ENCODE measurements around the gene SF1. TPM values are rescaled to one million over a fixed set of nuclear protein-coding genes. Genes with fewer than 3 reads are reported as not detected.

The SF1 gene
- total and polyA plus RNA-seq, 9 of the 15 experiments (the other 6 are each of a cell fraction or from before 2014, with no cell fraction given) = 13.1 to 334 (median 111) TPM

DNA sequence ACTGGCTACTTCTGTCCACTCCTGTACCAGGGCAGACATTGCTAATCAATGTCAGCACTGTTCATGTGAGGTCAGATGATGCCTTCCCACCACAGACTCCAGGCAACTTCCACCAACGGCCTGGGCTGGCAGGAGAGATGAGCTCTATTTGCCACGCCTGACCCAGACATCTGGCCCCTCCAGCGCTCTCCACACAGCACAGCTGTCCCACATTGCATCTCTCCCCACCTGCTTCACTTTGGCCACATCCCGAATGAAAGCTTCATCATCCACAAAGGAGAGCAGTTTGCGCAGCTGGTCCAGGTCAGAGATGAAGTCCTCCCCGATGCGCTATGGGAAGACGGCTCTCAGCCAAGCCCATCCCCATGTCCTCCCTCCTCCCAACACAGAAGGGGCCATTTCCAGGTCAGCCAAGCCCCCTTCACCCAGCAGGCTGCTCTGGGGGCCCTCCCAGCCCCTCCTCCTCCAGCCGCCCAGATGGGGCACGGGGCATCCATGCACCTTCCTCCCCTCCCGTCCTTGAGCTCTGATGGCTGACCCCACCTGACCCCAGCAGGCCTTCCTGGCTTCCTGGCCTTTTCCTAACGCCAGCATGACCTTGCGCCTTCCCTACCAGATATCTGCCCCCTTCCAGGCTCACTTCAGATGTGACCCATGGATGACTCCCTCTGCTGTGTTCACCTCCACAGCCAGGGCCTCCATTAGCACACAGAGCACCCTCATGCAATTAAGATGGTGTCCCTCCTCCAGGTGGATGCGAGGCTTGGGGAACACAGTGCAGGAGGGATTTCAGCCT is 26.0 kb downstream of the SF1 start (continued):
- TF ChIP-seq, protein P1, sequence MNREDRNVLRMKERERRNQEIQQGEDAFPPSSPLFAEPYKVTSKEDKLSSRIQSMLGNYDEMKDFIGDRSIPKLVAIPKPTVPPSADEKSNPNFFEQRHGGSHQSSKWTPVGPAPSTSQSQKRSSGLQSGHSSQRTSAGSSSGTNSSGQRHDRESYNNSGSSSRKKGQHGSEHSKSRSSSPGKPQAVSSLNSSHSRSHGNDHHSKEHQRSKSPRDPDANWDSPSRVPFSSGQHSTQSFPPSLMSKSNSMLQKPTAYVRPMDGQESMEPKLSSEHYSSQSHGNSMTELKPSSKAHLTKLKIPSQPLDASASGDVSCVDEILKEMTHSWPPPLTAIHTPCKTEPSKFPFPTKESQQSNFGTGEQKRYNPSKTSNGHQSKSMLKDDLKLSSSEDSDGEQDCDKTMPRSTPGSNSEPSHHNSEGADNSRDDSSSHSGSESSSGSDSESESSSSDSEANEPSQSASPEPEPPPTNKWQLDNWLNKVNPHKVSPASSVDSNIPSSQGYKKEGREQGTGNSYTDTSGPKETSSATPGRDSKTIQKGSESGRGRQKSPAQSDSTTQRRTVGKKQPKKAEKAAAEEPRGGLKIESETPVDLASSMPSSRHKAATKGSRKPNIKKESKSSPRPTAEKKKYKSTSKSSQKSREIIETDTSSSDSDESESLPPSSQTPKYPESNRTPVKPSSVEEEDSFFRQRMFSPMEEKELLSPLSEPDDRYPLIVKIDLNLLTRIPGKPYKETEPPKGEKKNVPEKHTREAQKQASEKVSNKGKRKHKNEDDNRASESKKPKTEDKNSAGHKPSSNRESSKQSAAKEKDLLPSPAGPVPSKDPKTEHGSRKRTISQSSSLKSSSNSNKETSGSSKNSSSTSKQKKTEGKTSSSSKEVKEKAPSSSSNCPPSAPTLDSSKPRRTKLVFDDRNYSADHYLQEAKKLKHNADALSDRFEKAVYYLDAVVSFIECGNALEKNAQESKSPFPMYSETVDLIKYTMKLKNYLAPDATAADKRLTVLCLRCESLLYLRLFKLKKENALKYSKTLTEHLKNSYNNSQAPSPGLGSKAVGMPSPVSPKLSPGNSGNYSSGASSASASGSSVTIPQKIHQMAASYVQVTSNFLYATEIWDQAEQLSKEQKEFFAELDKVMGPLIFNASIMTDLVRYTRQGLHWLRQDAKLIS (CRISPR knock-in tag; IDR thresholded peaks at IDR 0.05) = no peak
- no peak for TF ChIP-seq U2AF1 (optimal IDR thresholded peaks at IDR 0.05; ENCODE audit: low read depth, low read length)
- TF ChIP-seq ZNF263 (CRISPR knock-in tag; IDR thresholded peaks at IDR 0.05; ENCODE audit: borderline replicate concordance) = peak; percentile 57; the same call in 1 of the 2 replicates
- TF ChIP-seq SP2 (IDR thresholded peaks at IDR 0.05; ENCODE audit: extremely low read depth, low read depth, low read length, poor library complexity, severe bottlenecking) = no peak
- TF ChIP-seq DPF2 (IDR thresholded peaks at IDR 0.05) = no peak
- no peak for TF ChIP-seq POU5F1 (IDR thresholded peaks at IDR 0.05; ENCODE audit: borderline replicate concordance, low read depth, low read length, partially characterized antibody)
- TF ChIP-seq YY1 (IDR thresholded peaks at IDR 0.05; ENCODE audit: borderline replicate concordance in 1 of 3, control insufficient read depth in 1 of 3, extremely low read depth in 1 of 3, insufficient read depth in 3 of 3, insufficient read length in 1 of 3, insufficient replicate concordance in 2 of 3, low read depth in 1 of 3, low read length in 2 of 3) = peak in 1 of 3 experiments; percentile 31
- TF ChIP-seq CREB1 (IDR thresholded peaks at IDR 0.05) = no peak
- TF ChIP-seq CREB1 (CRISPR knock-in tag; IDR thresholded peaks at IDR 0.05) = no peak
- no peak for TF ChIP-seq HDAC2 (IDR thresholded peaks at IDR 0.05)
- no peak for TF ChIP-seq RBBP5 (IDR thresholded peaks at IDR 0.05; ENCODE audit: borderline replicate concordance, insufficient read depth, low read length, poor library complexity, severe bottlenecking)
- no peak for TF ChIP-seq SMARCC2 (IDR thresholded peaks at IDR 0.05; ENCODE audit: low read depth)
- TF ChIP-seq ZNF311 (CRISPR knock-in tag; IDR thresholded peaks at IDR 0.05) = no peak
- TF ChIP-seq, protein P2, sequence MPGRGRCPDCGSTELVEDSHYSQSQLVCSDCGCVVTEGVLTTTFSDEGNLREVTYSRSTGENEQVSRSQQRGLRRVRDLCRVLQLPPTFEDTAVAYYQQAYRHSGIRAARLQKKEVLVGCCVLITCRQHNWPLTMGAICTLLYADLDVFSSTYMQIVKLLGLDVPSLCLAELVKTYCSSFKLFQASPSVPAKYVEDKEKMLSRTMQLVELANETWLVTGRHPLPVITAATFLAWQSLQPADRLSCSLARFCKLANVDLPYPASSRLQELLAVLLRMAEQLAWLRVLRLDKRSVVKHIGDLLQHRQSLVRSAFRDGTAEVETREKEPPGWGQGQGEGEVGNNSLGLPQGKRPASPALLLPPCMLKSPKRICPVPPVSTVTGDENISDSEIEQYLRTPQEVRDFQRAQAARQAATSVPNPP (IDR thresholded peaks at IDR 0.05; ENCODE audit: borderline replicate concordance, insufficient read depth, insufficient read length) = no peak
- TF ChIP-seq, protein P3, sequence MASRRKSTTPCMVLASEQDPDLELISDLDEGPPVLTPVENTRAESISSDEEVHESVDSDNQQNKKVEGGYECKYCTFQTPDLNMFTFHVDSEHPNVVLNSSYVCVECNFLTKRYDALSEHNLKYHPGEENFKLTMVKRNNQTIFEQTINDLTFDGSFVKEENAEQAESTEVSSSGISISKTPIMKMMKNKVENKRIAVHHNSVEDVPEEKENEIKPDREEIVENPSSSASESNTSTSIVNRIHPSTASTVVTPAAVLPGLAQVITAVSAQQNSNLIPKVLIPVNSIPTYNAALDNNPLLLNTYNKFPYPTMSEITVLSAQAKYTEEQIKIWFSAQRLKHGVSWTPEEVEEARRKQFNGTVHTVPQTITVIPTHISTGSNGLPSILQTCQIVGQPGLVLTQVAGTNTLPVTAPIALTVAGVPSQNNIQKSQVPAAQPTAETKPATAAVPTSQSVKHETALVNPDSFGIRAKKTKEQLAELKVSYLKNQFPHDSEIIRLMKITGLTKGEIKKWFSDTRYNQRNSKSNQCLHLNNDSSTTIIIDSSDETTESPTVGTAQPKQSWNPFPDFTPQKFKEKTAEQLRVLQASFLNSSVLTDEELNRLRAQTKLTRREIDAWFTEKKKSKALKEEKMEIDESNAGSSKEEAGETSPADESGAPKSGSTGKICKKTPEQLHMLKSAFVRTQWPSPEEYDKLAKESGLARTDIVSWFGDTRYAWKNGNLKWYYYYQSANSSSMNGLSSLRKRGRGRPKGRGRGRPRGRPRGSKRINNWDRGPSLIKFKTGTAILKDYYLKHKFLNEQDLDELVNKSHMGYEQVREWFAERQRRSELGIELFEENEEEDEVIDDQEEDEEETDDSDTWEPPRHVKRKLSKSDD (conservative IDR thresholded peaks at IDR 0.05; ENCODE audit: low read length) = no peak
- TF ChIP-seq CREM (IDR thresholded peaks at IDR 0.05; ENCODE audit: low read depth) = no peak
- no peak for TF ChIP-seq GATAD2A (IDR thresholded peaks at IDR 0.05)
- TF ChIP-seq PHTF2 (CRISPR knock-in tag; IDR thresholded peaks at IDR 0.05) = no peak

Data from K562 (cell line).